IPS-18c (cell line): ENCODE results near the gene NUP62.
"Not testable (repeated sequence)": the region's sequence is repeated elsewhere in the genome, so short reads cannot be mapped to it uniquely, and the experiment has no call there.

Experiments used
- H3K4me3 ChIP-seq: 2 replicates; pipeline ENCODE4 v1.7.0; 2013; ENCODE audit warnings: low read depth, mild to moderate bottlenecking, low read length, moderate library complexity; ENCODE audit not compliant: insufficient read depth
- H3K9me3 ChIP-seq: one replicate; pipeline ENCODE4 v1.6.1; 2013; ENCODE audit warnings: mild to moderate bottlenecking, low read length, moderate library complexity; ENCODE audit not compliant: control insufficient read depth, insufficient read depth

Gene NUP62

DNA sequence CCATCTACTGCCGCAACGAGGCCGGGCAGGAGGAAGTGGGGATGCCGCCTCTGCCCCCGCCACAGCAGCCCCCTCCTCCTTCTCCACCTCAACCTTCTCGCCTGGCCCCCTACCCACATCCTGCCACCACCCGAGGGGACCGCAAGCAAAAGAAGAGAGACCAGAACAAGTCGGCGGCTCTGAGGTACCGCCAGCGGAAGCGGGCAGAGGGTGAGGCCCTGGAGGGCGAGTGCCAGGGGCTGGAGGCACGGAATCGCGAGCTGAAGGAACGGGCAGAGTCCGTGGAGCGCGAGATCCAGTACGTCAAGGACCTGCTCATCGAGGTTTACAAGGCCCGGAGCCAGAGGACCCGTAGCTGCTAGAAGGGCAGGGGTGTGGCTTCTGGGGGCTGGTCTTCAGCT lies 3.4 kb upstream of the NUP62 start:
- no peak overlapping the region for H3K4me3 ChIP-seq
- peaks cover 3% of the 10 kb centered on the region for H3K9me3 ChIP-seq

DNA sequence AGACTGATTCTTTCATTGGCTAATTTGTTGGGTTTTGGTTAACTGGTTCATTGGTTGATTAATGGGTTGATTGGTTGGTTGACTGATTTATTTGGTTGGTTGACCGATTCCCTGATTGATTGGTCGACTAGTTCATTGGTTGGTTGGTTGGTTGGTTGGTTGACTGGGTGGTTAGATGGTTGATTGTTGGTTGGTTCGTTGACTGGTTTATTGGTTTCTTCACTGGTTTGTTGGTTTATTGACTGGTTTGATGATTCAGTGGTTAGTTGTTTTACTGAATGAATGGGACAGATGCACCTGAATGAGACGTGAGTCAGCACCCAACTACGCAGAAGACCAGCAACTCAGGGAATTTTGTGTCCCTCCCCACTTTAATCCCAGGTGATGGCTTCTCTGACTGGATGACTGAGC lies 2.7 kb upstream of the NUP62 start:
- Histone ChIP-seq H3K9me3 (peaks cover 3% of the 10 kb centered on the region), H3K4me3 (no peak overlapping the region)

DNA sequence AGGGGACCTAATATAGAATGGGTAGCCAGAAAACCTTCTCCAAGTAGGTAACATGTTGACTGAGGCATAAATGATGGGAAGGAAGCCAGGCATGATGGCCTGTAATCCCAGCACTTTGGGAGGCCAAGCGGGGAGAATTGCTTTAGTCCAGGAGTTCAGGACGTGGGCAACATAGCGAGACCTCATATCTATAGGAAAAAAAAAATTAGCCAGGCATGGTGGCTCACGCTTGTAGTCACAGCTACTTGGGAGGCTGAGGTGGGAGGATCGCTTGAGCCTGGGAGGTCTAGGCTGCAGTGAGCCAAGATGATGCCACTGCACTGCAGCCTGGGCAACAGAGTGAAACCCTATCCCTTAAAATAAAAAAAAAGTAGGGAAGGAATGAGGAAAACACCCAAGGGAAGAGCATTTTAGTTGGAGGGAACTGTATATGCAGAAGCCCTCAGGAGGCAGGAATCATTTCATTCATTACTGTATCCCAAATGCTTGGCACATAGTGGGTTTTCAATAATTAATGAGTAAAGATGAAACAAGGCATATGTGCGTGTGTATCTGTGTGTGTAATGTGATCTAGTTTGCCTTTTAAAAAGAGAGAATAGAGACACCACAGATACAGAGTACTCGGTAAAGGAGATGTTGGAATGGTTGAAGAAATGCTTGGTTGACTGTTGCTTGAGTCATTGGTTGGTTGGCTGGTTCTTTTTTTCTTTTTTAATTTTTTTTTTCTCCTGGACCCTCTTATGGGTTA lies 2.2 kb upstream of the NUP62 start:
- H3K9me3 ChIP-seq: peaks cover 3% of the 10 kb centered on the region
- no peak overlapping the region for H3K4me3 ChIP-seq

DNA sequence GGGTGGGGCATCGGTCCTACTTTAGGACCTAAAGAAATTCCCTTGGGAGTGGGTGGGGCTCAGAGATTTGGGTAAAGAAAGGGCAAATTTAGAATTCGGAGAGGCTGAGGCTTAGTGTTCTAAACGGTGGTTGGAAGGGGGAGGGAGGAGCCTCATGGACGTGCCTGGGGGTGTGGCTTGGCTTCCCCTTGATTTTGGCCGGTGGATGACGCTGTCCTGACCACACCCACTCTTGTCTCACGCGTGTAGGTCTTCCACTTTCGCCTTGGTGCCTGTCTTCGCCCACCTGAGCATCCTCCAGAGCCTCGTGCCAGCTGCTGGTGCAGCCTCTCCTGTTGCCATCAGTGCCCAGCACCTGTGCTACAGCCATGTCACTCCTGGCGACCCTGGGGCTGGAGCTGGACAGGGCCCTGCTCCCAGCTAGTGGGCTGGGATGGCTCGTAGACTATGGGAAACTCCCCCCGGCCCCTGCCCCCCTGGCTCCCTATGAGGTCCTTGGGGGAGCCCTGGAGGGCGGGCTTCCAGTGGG lies 1.2 kb upstream of the NUP62 start:
- H3K4me3 ChIP-seq: peak overlapping the region; percentile 55; the same call in 1 of the 2 replicates
- peaks cover 3% of the 10 kb centered on the region for H3K9me3 ChIP-seq

DNA sequence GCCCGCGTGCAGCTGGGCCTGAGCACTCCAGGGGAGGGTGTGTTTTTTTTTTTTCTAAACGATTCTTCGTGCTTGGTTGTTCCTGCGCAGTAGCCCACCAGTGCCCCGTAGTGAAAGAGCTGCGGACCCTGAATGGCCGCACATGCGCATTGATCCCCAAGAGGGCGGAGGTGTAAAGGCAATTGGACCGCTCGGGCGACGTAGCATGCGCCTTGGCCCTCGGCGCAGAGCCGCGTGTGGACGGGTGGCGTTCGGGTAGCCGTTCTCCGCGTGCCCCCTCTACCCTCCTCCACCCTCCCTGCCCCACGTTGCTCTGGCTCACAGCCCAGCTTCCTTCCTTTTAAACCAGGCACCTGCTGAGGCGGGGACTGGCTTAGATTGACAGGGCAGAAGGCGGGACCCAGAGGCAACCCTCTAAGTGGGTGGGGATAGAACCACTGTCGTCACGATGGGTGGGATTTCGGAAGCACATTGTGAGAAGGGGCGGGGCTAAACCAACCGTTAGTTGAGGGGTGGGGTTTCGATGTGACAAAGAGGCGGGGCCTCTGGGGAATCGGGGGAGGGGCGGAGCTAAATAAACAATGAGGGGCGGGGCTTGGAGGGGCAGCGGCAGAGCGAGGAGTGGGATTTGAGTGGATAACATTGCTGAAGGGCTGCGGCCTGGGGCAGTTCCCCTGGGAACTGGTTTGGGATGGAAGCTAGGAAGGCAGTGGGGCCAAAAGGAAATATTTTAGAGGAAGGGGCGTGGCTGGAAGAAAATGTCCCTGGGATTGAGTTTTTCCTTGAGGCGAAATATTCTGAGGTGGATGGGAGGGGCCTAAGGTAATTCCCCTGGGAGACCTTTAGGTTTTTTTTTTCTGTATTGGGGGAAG lies 543 bp upstream of the NUP62 start:
- peak overlapping the region; percentile 85 for H3K4me3 ChIP-seq

DNA sequence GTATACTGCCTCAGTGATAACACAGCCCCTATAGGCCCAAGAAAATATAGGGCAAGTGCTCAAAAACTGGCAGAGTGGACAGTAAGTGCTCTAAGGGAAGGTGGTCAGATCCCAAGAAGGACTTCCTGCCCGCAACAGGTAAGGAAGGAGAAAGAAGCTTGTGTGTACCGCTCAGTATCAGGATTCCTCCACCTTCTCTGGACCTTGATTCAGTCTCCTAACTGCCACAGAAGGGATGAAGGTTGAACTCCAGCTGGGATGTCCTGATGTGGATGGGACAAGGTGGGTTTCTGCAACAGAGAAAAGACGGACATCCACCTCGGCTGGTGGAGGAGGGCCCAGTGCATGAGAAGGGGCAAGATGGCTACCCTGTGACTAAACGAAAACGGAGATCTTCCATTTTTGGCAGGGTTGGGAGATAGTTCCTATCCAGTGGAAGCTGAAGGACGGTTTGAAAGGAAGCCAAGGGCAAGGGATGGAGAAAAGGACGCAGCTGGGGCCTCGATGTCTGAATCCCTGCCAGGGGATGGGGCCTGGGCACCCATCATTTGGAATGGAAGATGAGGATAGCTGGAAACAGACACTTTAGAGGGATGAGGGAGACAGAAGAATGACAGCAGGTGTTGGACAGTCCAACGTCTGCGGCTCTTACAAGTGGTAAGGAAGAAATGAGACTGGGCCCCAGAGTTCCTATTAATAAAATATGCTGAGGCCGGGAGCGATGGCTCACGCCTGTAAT lies 1.6 kb downstream of the NUP62 start:
- peak overlapping the region; percentile 34; the same call in 1 of the 2 replicates for H3K4me3 ChIP-seq
- H3K9me3 ChIP-seq: peaks cover 3% of the 10 kb centered on the region

More for the DNA sequence above, 543 bp upstream of the NUP62 start:
- peaks cover 3% of the 10 kb centered on the region for H3K9me3 ChIP-seq

DNA sequence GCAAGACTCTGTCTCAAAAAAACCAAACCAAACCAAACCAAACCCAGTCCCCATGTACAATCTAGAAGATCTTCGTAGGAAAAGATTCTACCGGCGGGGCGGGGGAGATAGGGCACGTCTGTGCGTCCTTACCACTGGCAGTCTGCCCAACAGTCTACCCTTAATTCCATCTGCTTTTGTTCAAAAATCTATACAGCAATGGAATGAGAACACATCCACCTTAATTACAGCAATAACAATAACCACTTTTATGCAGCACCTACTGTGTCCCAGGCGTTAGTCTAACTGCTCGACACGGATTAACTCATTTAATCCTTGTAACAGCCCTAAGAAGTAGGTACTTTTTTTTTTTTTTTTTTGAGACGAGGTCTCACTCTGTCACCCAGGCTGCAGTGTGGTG lies 2.8 kb downstream of the NUP62 start:
- no peak overlapping the region for H3K4me3 ChIP-seq
- H3K9me3 ChIP-seq: peaks cover 3% of the 10 kb centered on the region

DNA sequence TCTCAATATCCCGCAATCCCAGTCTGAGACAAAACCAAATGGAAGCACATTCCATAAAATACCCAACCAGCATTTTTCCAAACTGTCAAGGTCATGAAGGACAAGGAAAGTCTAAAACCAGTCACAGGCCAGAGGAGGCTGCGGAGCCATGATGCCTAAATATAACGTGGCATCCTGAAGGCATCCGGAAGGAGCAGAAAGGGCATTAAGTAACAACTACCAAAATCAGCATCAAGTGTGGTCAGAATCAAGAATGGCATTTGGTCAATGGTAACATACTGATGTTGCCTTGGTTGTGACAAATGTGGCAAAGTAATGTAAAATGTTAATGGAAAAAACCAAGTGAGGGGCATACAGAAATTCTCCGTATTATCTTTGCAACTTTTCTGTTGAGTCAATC lies 3.8 kb downstream of the NUP62 start:
- Histone ChIP-seq H3K9me3 (peaks cover 3% of the 10 kb centered on the region), H3K4me3 (no peak overlapping the region)

DNA sequence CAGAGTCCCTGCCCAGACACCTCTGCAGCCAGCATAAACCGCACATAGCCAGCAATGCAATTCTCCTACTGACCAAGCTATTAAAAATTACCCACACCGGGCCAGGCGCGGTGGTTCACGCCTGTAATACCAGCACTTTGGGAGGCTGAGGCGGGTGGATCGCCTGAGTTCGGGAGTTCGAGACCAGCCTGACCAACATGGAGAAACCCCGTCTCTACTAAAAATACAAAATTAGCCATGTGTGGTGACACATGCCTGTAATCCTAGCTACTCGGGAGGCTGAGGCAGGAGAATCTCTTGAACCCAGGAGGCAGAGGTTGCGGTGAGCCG lies 4.5 kb downstream of the NUP62 start:
- not testable (repeated sequence) for H3K4me3 ChIP-seq

DNA sequence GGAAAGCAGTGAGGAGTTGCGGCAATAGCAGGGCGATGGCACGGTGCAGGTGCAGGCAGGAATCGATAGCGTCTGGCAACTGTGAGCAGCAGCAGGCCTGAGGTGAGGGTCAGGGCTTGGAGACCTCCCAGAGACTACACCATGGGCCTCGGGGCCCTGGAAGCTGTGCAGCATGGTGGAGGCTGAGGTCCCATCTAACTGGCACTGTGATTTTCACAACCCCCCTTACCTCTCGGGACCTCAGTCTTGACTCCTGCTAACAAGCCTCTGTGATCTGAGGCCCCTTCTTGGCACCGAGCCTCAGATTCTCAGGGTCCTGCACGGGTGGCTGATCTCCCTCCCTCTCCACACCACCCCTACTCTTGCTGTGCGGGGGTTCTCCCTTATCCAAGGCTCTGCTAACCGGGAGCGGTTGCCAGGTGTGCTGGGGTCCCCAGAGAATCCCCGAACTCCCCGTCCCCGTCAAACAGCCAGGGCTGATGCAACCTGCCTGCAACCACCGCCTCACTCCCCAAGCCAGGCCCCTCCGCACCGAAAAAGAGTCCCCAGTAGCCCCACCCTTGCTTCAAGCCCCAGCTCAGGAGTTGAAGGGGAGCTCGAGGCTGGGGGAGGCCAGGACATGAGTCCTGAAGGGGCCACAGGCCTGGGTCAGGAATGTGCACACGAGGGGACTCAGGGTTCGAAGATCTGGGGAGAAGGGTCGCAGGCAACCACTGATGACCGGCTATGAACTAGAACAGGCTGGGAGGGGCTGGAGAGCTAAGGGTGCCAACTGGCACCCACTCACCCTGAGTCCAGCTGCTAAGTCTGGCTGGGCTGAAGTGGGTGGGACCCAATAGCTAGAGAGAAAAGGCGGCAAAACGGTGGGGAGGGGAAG lies 5.1 kb downstream of the NUP62 start:
- Histone ChIP-seq H3K9me3 (peaks cover 3% of the 10 kb centered on the region), H3K4me3 (no peak overlapping the region)

More for the DNA sequence above, 4.5 kb downstream of the NUP62 start:
- not testable (repeated sequence) for H3K9me3 ChIP-seq

DNA sequence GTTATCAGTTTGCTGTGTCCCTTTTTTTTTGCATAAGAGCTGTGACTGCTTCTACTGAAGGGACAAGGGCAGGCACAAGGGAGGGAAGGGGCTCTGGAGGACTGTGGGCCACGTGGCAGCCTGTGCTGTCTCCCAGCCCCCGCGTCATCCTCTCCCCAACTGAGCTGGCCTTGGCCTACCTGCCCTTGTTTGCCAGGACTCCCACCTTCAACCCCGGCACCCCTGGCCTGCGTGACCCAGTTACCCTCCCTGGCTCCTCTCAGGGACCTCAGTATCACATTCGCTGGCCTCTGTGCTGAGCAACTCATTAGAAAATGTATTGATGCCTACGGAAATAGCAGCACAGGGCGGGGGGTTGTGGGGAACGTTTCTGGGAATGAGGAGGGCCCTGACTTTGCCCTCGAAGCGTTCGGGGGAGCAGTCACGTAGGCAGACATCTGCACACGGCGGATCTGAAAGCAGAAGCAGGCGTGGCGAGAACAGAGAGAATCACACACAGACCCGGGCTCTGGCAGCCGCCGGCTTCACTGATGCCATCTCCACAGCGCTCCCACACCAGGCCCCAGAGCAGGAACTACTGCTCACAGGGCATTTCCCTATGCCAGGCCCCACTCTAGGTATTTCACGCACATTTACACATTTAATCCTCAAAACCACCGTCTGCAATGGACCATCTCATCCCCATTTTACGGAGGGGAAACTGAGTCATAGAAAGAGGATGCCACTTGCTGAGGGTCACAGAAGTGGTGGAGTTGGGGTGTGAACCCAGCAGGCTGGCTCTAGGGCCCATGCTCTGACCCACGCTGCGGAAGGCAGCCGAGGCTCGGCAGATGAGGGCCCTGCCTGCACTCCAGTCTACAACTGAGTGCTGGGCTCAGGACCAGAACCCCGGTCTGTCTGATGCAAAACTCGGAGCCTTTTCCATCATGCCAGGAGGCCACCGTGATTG lies 6.0 kb downstream of the NUP62 start:
- no peak overlapping the region; the same call in 1 of the 2 replicates for H3K4me3 ChIP-seq
- no peaks in the 10 kb centered on the region for H3K9me3 ChIP-seq

DNA sequence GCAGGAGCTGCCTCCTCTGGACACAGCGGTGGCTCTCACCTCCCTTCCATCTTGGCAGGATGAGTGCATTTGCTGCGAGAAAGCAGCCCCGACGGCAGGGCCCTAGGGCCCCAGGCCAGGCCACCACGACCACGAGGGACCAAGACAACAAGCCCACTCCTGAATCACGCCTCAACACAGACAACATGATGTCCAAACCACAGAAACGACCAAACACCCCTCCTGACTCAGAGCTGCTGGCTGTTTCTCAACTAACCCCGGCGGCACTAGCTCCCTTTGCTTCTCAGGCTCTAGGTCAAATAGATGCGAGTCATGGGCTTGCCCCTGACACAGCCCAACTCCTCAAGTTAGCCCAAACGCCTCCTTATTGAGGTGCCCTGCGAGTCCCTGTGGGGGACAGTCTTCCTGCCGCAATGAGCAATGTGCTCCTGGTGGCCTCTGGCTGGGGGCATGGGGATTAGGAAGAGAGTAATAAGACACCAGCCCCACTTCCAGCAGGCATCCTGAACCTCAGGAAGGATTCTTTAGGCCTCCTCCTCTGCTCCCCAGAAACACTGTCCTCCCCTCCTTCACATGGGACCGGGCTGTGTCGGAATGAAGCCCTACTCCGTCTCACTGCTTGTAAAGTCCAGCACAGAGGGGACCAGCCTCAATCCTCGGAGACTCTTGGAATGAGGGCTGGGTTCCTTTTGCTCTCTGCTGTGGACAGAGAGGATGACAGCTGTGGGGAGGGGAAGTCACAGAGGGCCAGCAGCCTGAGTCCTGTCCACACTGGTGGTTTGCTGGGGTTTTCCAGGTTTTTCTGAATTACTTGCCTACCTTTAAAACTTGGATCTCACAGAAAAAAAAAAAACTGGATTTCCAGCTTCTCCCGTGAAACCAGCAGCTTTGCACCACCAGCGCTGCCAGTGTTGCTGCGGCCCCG lies 7.2 kb downstream of the NUP62 start:
- H3K9me3 ChIP-seq: no peaks in the 10 kb centered on the region
- no peak overlapping the region for H3K4me3 ChIP-seq

DNA sequence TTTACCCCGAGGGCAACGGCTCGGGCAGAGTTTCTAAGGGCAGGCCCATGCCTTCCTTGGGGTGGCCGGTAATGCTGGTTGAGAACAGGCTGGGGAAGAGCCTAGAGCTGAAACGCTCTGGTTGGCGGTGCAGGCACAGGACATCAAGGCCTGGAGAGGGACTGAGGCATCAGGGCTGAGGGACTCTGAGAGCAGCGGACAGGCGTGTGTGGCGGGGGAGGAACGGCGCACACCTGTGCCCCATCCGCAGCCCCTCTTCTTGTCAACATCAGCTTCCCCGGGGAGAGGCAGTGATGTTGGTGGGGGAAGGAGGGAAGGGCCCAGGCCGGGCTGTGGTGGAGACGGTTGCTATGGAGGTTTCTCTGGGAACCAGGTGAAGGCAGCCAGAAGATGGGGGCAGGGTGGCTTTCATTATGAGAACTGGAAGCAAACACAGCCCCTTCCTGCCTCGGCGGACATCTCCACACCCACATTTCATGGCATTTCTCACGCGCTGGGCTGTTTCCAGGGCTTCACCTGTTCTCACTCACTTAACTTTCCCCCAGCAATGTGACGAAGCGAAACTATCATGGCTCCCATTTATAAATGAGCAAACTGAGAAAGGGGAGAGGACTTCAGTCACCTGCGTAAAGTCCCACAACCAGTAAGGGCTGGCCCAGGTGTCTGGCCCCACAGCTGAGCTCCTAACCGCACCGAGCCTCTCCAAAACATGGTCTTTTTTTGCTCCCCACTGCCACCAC lies 8.5 kb downstream of the NUP62 start:
- Histone ChIP-seq H3K9me3 (peaks cover under 1% of the 10 kb centered on the region), H3K4me3 (no peak overlapping the region)

DNA sequence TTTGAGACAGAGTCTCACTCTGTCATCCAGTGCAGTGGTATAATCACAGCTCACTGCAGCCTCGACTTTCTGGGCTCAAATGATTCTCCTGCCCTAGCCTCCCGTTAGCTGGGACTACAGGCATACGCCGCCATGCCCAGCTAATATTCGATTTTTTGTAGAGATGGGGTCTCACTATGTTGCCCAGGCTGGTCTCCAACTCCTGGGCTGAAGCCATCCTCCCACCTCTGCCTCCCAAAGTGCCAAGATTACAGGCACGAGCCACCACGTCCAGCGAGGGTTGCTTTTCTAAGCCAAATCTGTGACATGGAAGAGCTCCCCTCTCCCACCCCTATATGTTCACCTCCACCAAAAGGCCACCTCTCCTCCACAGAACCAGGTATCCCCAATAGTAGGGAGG lies 11.2 kb downstream of the NUP62 start:
- no peak overlapping the region for H3K4me3 ChIP-seq
- H3K9me3 ChIP-seq: peaks cover 3% of the 10 kb centered on the region
